D341Med (cell line): ENCODE data around the gene ZNF462.

ENCODE experiments used
- DNase-seq: peaks from one replicate; pipeline ENCODE4 v3.0.0; 2012; ENCODE audit warnings: low spot score

Gene ZNF462

GRCh38 chr9:107060062-107060461 is 197.1 kb downstream of the ZNF462 start:
- no peak for DNase-seq
